ENCODE results near the gene HS3ST3B1. TPM values are rescaled to one million over a fixed set of nuclear protein-coding genes. Genes with fewer than 3 reads are reported as not detected.

Gene HS3ST3B1
- total and polyA plus RNA-seq, 2 of the 4 experiments (the other 2 are of a cell fraction): 3.1 to 4.3 TPM

GRCh38 chr17:14340857-14341754 is 40.2 kb downstream of the HS3ST3B1 start:
- H2BK5ac ChIP-seq (ENCODE audit: low read depth, low read length, poor library complexity, severe bottlenecking): no peak overlapping the region
- CTCF ChIA-PET: interaction anchor here (0.6 to 1.1 kb wide), 2 partner anchors 11 kb away, joined by 3 to 4 read pairs; no protein-coding TSS in a partner anchor
- no peak overlapping the region for H3K4ac ChIP-seq (ENCODE audit: low read depth, low read length)
- peaks cover 24 to 60% of the 10 kb centered on the region in 2 experiments for H3K79me1 ChIP-seq (ENCODE audit: low read depth in 1 of 2, low read length in 2 of 2)
- peaks cover 7% of the 10 kb centered on the region for H3K36me3 ChIP-seq (ENCODE audit: control insufficient read depth, insufficient read depth, low read length)
- no peaks in the 10 kb centered on the region for H3K27me3 ChIP-seq (ENCODE audit: control insufficient read depth, insufficient read depth, low read length)
- no peak overlapping the region for H3K27ac ChIP-seq (ENCODE audit: insufficient read depth, low read length)
- H3K9me1 ChIP-seq (ENCODE audit: insufficient read depth, low read length): peaks cover 18% of the 10 kb centered on the region
- no peak overlapping the region for H3K4me3 ChIP-seq (ENCODE audit: insufficient read depth, low read depth, low read length)
- no peak overlapping the region for H2BK20ac ChIP-seq (ENCODE audit: low read depth, low read length)
- H2BK15ac ChIP-seq (ENCODE audit: low read depth, low read length): no peak overlapping the region
- peaks cover 40% of the 10 kb centered on the region; the same call in 1 of the 2 replicates for H4K20me1 ChIP-seq (ENCODE audit: insufficient read depth, low read length)
- POLR2A ChIA-PET (ENCODE audit: unreplicated experiment): no interaction called here
- H4K91ac ChIP-seq (ENCODE audit: insufficient read depth, low read depth, low read length): no peak overlapping the region
- BruUV-seq (replicated peaks): no TSS peak
- dilution Hi-C loops (cut with HindIII; ENCODE audit: low sequenced_read_pairs, unreplicated experiment) (no loop called here), intact Hi-C loops (cut with micrococcal nuclease) (no loop called here), in situ Hi-C loops (cut with MboI; ENCODE audit: low sequenced_read_pairs) (no loop called here)
- H2BK120ac ChIP-seq (ENCODE audit: low read depth, low read length): no peak overlapping the region
- no peak overlapping the region for H4K5ac ChIP-seq (ENCODE audit: low read depth, low read length)
- H3K56ac ChIP-seq (ENCODE audit: extremely low read depth, insufficient read depth, low read length): no peak overlapping the region
- no peak overlapping the region for H2AK9ac ChIP-seq (replicated peaks; ENCODE audit: low read depth, low read length, poor library complexity)
- peak overlapping the region; percentile 14; the same call in 1 of the 2 replicates for H3K14ac ChIP-seq (replicated peaks; ENCODE audit: low read depth, low read length)
- WGBS, 2 experiments (ENCODE audit: extremely low coverage in 2 of 2, insufficient read length in 1 of 2): no CpG with 5 or more reads among the region's 12 CpGs
- H2AFZ ChIP-seq (replicated peaks; ENCODE audit: low read length, poor library complexity): no peak overlapping the region
- H3K9ac ChIP-seq (ENCODE audit: low read depth, low read length): no peak overlapping the region
- H3K23ac ChIP-seq (ENCODE audit: low read depth, low read length): 0 out of 2 replicates have a peak overlapping the region, but pooled peaks have one; percentile 20
- DNase-seq: no peak
- H2AK5ac ChIP-seq (ENCODE audit: low read depth, low read length): no peak overlapping the region
- ATAC-seq (ENCODE audit: low read depth): peak; percentile 40
- H3K9me3 ChIP-seq (ENCODE audit: control insufficient read depth, insufficient read depth, low read length): no peaks in the 10 kb centered on the region
- no peak overlapping the region for H3K18ac ChIP-seq (ENCODE audit: low read depth, low read length)
- no peak overlapping the region for H3K4me2 ChIP-seq (ENCODE audit: low read depth, low read length)
- H3K4me1 ChIP-seq (ENCODE audit: control insufficient read depth, insufficient read depth, low read length): peaks cover 2% of the 10 kb centered on the region; the same call in 1 of the 2 replicates
- H4K8ac ChIP-seq (ENCODE audit: low read depth in 2 of 2, low read length in 2 of 2): no peak overlapping the region
- no peak for TF ChIP-seq NFE2L2 (IDR thresholded peaks at IDR 0.05; ENCODE audit: low read depth, low read length)
- TF ChIP-seq MAZ (IDR thresholded peaks at IDR 0.05; ENCODE audit: borderline replicate concordance, low read depth, low read length): no peak
- TF ChIP-seq MAFK (IDR thresholded peaks at IDR 0.05; ENCODE audit: low read depth, low read length): no peak
- TF ChIP-seq POLR2A (IDR thresholded peaks at IDR 0.05; ENCODE audit: low read depth, low read length): no peak
- TF ChIP-seq, protein P1, sequence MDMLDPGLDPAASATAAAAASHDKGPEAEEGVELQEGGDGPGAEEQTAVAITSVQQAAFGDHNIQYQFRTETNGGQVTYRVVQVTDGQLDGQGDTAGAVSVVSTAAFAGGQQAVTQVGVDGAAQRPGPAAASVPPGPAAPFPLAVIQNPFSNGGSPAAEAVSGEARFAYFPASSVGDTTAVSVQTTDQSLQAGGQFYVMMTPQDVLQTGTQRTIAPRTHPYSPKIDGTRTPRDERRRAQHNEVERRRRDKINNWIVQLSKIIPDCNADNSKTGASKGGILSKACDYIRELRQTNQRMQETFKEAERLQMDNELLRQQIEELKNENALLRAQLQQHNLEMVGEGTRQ (IDR thresholded peaks at IDR 0.05; ENCODE audit: low read depth, low read length): no peak
- TF ChIP-seq, protein P2, sequence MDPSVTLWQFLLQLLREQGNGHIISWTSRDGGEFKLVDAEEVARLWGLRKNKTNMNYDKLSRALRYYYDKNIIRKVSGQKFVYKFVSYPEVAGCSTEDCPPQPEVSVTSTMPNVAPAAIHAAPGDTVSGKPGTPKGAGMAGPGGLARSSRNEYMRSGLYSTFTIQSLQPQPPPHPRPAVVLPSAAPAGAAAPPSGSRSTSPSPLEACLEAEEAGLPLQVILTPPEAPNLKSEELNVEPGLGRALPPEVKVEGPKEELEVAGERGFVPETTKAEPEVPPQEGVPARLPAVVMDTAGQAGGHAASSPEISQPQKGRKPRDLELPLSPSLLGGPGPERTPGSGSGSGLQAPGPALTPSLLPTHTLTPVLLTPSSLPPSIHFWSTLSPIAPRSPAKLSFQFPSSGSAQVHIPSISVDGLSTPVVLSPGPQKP (IDR thresholded peaks at IDR 0.05; ENCODE audit: borderline replicate concordance, low read depth, low read length): no peak
- no peak for TF ChIP-seq BHLHE40 (IDR thresholded peaks at IDR 0.05; ENCODE audit: low read depth, low read length)
- TF ChIP-seq FOS (IDR thresholded peaks at IDR 0.05; ENCODE audit: low read depth, low read length): no peak
- no peak for TF ChIP-seq RAD21 (IDR thresholded peaks at IDR 0.05; ENCODE audit: low read length)
- TF ChIP-seq MXI1 (IDR thresholded peaks at IDR 0.05; ENCODE audit: borderline replicate concordance, low read depth, low read length): no peak
- no peak for TF ChIP-seq CTCF (conservative IDR thresholded peaks at IDR 0.05; ENCODE audit: low read depth, low read length)
- no peak for TF ChIP-seq SMC3 (IDR thresholded peaks at IDR 0.05; ENCODE audit: low read depth, low read length)
- TF ChIP-seq RCOR1 (IDR thresholded peaks at IDR 0.05; ENCODE audit: insufficient replicate concordance, low read length): no peak
- no peak for TF ChIP-seq RFX5 (IDR thresholded peaks at IDR 0.05; ENCODE audit: low read depth, low read length)
